ENCODE measurements around the gene CAMKMT. TPM values are rescaled to one million over a fixed set of nuclear protein-coding genes. Genes with fewer than 3 reads are reported as not detected.

The CAMKMT gene
- total RNA-seq, 3 donors from 2014 or later: 6.4 to 11.8 (median 10.5) TPM

GRCh38 chr2:44799754-44800153 is 438.0 kb downstream of the CAMKMT start:
- intact Hi-C loops (cut with DNase I; ENCODE audit: low total_unique reads): no loop called here
- no peak for DNase-seq (ENCODE audit: low spot score in 2 of 2)
- peaks cover 0 to 60% of the 10 kb centered on the region in 2 donors for H3K27me3 ChIP-seq
- no peak overlapping the region for H3K4me3 ChIP-seq
- no peaks in the 10 kb centered on the region for H3K9me3 ChIP-seq
- no peaks in the 10 kb centered on the region for H3K36me3 ChIP-seq
- TF ChIP-seq POLR2A (IDR thresholded peaks at IDR 0.05): no peak
- no peak for TF ChIP-seq CTCF (IDR thresholded peaks at IDR 0.05)
- TF ChIP-seq POLR2AphosphoS5 (IDR thresholded peaks at IDR 0.05): no peak
- no peak overlapping the region for H3K27ac ChIP-seq
- H3K4me1 ChIP-seq: no peaks in the 10 kb centered on the region

GRCh38 chr2:44801289-44801840 is 439.6 kb downstream of the CAMKMT start:
- TF ChIP-seq POLR2AphosphoS5 (IDR thresholded peaks at IDR 0.05) (no peak), CTCF (IDR thresholded peaks at IDR 0.05) (no peak), POLR2A (IDR thresholded peaks at IDR 0.05) (no peak)
- intact Hi-C loops (cut with DNase I; ENCODE audit: low total_unique reads): no loop called here
- no peaks in the 10 kb centered on the region for H3K4me1 ChIP-seq
- no peak for DNase-seq (ENCODE audit: low spot score in 2 of 2)
- H3K27ac ChIP-seq: no peak overlapping the region
- H3K9me3 ChIP-seq: no peaks in the 10 kb centered on the region
- H3K36me3 ChIP-seq: no peaks in the 10 kb centered on the region
- peak overlapping the region in 1 of 3 donors; percentile 25 for H3K4me3 ChIP-seq
- peaks cover 0 to 76% of the 10 kb centered on the region in 2 donors for H3K27me3 ChIP-seq

- H3K27me3 ChIP-seq: peaks cover 0 to 84% of the 10 kb centered on the region in 2 donors
- TF ChIP-seq POLR2A (IDR thresholded peaks at IDR 0.05) (no peak), POLR2AphosphoS5 (IDR thresholded peaks at IDR 0.05) (no peak), CTCF (IDR thresholded peaks at IDR 0.05) (no peak)
- no peaks in the 10 kb centered on the region for H3K36me3 ChIP-seq
- H3K9me3 ChIP-seq: no peaks in the 10 kb centered on the region
- H3K4me1 ChIP-seq: no peaks in the 10 kb centered on the region
- intact Hi-C loops (cut with DNase I; ENCODE audit: low total_unique reads): no loop called here
- no peak for DNase-seq (ENCODE audit: low spot score in 2 of 2)
- H3K27ac ChIP-seq: no peak overlapping the region
- peak overlapping the region in 2 of 3 donors; percentile 25 to 51 for H3K4me3 ChIP-seq
Observed at GRCh38 chr2:44801841-44802776, 440.4 kb downstream of the CAMKMT start.

GRCh38 chr2:44802777-44803424 is 441.2 kb downstream of the CAMKMT start:
- H3K4me3 ChIP-seq: peak overlapping the region in 2 of 3 donors; percentile 25 to 51
- DNase-seq (ENCODE audit: low spot score in 2 of 2): no peak
- TF ChIP-seq POLR2A (IDR thresholded peaks at IDR 0.05) (no peak), POLR2AphosphoS5 (IDR thresholded peaks at IDR 0.05) (no peak), CTCF (IDR thresholded peaks at IDR 0.05) (no peak)
- intact Hi-C loops (cut with DNase I; ENCODE audit: low total_unique reads): no loop called here
- H3K27ac ChIP-seq: no peak overlapping the region
- H3K27me3 ChIP-seq: peaks cover 0 to 91% of the 10 kb centered on the region in 2 donors
- no peaks in the 10 kb centered on the region for H3K9me3 ChIP-seq
- no peaks in the 10 kb centered on the region for H3K4me1 ChIP-seq
- H3K36me3 ChIP-seq: no peaks in the 10 kb centered on the region
